Karpas-422 (cell line): ENCODE data around the gene SLC26A3. TPM values are rescaled to one million over a fixed set of nuclear protein-coding genes. Genes with fewer than 3 reads are reported as not detected.

Experiments
- DNase-seq: peaks from one replicate; pipeline ENCODE4 v3.0.0-alpha.2; 2015
- H2AFZ ChIP-seq: fragments of 200-600 bp; sonication (generic); 2 replicates; pipeline ENCODE4 v1.6.1; 2014; ENCODE audit warnings: antibody characterized with exemption, low read length, mixed read lengths
- H3K27ac ChIP-seq: fragments of 200-600 bp; sonication (generic); 2 replicates; pipeline ENCODE4 v1.5.1; 2014; ENCODE audit warnings: mild to moderate bottlenecking, low read length, moderate library complexity
- H3K27me3 ChIP-seq: fragments of 200-600 bp; sonication (generic); 2 replicates; pipeline ENCODE4 v1.6.1; 2014; ENCODE audit warnings: low read length, mixed read lengths
- H3K36me3 ChIP-seq: fragments of 200-600 bp; sonication (generic); 2 replicates; pipeline ENCODE4 v1.6.1; 2014; ENCODE audit warnings: low read length, mixed read lengths; ENCODE audit not compliant: insufficient read depth
- H3K4me1 ChIP-seq: fragments of 200-600 bp; sonication (generic); 2 replicates; pipeline ENCODE4 v1.6.1; 2014; ENCODE audit warnings: mild to moderate bottlenecking, low read length, mixed read lengths
- H3K4me2 ChIP-seq: fragments of 200-600 bp; sonication (generic); 2 replicates; pipeline ENCODE4 v1.6.1; 2014; ENCODE audit warnings: low read length, low read depth, mild to moderate bottlenecking; ENCODE audit not compliant: poor library complexity, severe bottlenecking
- H3K4me3 ChIP-seq: fragments of 200-600 bp; sonication (generic); 2 replicates; pipeline ENCODE4 v1.5.1; 2014; ENCODE audit warnings: mild to moderate bottlenecking, antibody characterized with exemption, low read length, mixed read lengths
- H3K79me2 ChIP-seq: fragments of 200-600 bp; sonication (generic); 2 replicates; pipeline ENCODE4 v1.6.1; 2014; ENCODE audit warnings: mild to moderate bottlenecking, low read length, mixed read lengths
- H3K9ac ChIP-seq: fragments of 200-600 bp; sonication (generic); 2 replicates; pipeline ENCODE4 v1.6.0; 2014; ENCODE audit warnings: low read length
- H3K9me2 ChIP-seq: fragments of 200-600 bp; sonication (generic), shearing (Covaris generic); replicated peaks from 2 replicates; pipeline ENCODE4 v1.6.0; 2014; ENCODE audit warnings: mild to moderate bottlenecking, low read length, moderate library complexity; ENCODE audit not compliant: insufficient read depth
- H3K9me3 ChIP-seq: fragments of 300-700, 200-600 bp; sonication (generic); 2 replicates; pipeline ENCODE4 v1.6.1; 2014; ENCODE audit warnings: low read length, mixed read lengths
- H4K20me1 ChIP-seq: fragments of 200-600 bp; sonication (generic); 2 replicates; pipeline ENCODE4 v1.6.1; 2014; ENCODE audit warnings: mild to moderate bottlenecking, antibody characterized with exemption, low read length, low read depth; ENCODE audit not compliant: insufficient read depth
- total RNA-seq: library from RNA; depleted of rRNA; stranded (reverse); fragments of >200 nt; shearing (Covaris generic); gene quantifications from 2 replicates; pipeline ENCODE4 v1.2.3, GENCODE V29; 2014; ENCODE audit warnings: low replicate concordance

The SLC26A3 gene
- total RNA-seq, 1 experiment from 2014 or later: not detected

DNA sequence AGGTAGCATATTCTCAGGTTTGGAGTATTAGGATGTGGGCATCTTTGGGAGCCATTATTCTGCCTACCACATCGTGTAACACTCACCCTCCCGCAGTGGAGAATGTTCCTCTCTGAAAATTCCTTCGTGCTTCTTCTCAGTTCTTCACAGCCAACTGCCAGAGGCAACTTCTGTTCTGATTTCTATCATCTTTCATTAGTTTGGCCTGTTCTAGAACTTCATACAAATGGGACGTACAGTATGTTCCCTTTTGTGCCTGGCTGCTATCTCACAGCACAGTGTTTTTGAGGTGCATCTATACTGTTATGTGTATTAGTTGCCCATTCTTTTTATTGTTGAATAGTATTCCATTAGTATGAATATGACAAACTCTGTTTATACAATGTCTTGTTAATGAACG, 8.9 kb upstream of the SLC26A3 start:
- H3K9me3 ChIP-seq: no peaks in the 10 kb centered on the region
- H3K4me3 ChIP-seq: no peak overlapping the region
- H3K4me1 ChIP-seq: peaks cover 7% of the 10 kb centered on the region

DNA sequence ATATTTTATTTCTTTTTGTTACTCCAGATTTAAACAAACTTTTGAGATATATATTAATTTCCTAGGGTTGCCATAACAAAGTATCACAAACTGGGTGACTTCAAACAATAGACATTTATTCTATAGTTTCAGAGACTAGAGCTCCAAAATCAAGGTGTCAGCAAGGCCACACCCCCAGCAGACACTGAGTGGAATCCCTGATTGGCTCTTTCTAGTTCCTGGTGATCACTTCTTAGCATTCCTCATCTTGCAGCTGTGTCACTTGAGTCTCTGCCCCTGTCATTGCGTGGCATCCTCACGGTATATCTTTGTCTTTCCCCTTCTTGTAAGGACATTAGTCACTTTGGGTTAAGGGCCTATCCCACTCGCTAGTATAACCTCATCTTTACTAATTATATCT, 7.6 kb upstream of the SLC26A3 start:
- H2AFZ ChIP-seq: no peak overlapping the region
- H3K4me1 ChIP-seq: peaks cover 7% of the 10 kb centered on the region
- peak; percentile 50 for DNase-seq

More for the DNA sequence above, 8.9 kb upstream of the SLC26A3 start:
- Histone ChIP-seq H4K20me1 (no peaks in the 10 kb centered on the region), H2AFZ (no peak overlapping the region), H3K9ac (no peak overlapping the region), H3K4me2 (no peak overlapping the region), H3K27ac (no peak overlapping the region), H3K9me2 (no peaks in the 10 kb centered on the region; the same call in 1 of the 2 replicates), H3K36me3 (no peaks in the 10 kb centered on the region), H3K79me2 (no peaks in the 10 kb centered on the region), H3K27me3 (no peaks in the 10 kb centered on the region)
- no peak for DNase-seq

DNA sequence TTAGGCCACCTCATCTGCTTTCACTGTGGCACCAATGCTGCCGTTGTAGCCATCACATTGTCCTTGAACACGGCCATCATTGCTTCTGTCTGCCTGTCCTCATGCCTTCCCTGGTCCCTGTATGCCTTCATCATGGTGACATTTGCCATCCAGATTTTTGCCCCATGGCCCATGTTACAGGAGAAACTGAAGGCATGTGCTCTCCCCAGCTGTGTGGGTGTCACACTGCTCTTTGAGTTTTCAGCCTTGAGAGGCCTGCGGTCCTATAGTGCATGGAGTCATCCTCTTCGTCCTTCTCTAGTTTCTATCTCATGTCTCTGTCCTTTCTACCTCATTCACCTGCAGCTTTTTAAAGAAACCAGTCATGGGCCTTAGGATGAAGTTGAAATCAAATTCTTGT, 6.2 kb upstream of the SLC26A3 start:
- Histone ChIP-seq H3K4me3 (no peak overlapping the region), H3K27ac (no peak overlapping the region), H4K20me1 (no peaks in the 10 kb centered on the region), H3K9me2 (no peaks in the 10 kb centered on the region; the same call in 1 of the 2 replicates), H3K9me3 (no peaks in the 10 kb centered on the region), H3K9ac (no peak overlapping the region), H2AFZ (no peak overlapping the region), H3K4me1 (peaks cover 7% of the 10 kb centered on the region), H3K36me3 (no peaks in the 10 kb centered on the region), H3K4me2 (no peak overlapping the region), H3K79me2 (no peaks in the 10 kb centered on the region), H3K27me3 (no peaks in the 10 kb centered on the region)
- DNase-seq: no peak

More for the DNA sequence above, 7.6 kb upstream of the SLC26A3 start:
- no peaks in the 10 kb centered on the region for H3K79me2 ChIP-seq
- H3K9ac ChIP-seq: no peak overlapping the region
- H3K36me3 ChIP-seq: no peaks in the 10 kb centered on the region
- H3K27ac ChIP-seq: no peak overlapping the region
- H4K20me1 ChIP-seq: no peaks in the 10 kb centered on the region
- H3K4me2 ChIP-seq: no peak overlapping the region
- H3K9me2 ChIP-seq: no peaks in the 10 kb centered on the region; the same call in 1 of the 2 replicates
- no peaks in the 10 kb centered on the region for H3K9me3 ChIP-seq
- H3K27me3 ChIP-seq: no peaks in the 10 kb centered on the region
- no peak overlapping the region for H3K4me3 ChIP-seq

DNA sequence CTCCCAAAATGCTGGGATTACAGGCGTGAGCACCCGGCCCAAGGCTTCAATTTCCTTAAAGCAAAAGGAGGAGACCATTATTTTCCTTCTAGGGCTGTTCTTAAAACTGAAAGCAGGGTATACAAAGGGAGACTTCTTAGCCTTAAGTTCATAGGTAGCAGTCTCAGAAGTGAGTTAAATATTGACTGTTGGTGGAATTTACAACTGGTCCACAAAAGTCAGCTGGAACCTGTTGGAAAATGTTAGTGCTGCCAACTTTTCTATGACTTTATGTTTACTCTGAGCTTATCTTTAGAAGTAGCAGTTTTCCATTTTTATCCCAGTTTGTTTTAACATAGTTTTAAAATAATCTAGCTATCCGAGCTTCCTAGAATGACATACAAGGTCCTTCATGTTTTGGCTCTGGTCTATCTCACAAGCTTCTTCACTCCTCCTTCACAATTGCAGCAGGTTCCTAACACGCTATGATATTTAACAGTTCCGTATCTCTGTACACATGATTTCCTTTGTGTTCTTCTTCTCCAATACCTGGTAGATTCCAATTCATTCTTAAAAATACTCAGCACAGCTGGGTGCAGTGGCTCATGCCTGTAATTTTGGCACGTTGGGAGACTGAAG, 3.3 kb downstream of the SLC26A3 start:
- Histone ChIP-seq H3K4me3 (no peak overlapping the region), H3K4me1 (no peaks in the 10 kb centered on the region), H3K9me3 (no peaks in the 10 kb centered on the region), H3K79me2 (no peaks in the 10 kb centered on the region), H3K9me2 (no peaks in the 10 kb centered on the region), H3K4me2 (no peak overlapping the region), H3K9ac (no peak overlapping the region), H3K36me3 (no peaks in the 10 kb centered on the region), H2AFZ (no peak overlapping the region), H4K20me1 (no peaks in the 10 kb centered on the region), H3K27me3 (no peaks in the 10 kb centered on the region), H3K27ac (no peak overlapping the region)
- no peak for DNase-seq

DNA sequence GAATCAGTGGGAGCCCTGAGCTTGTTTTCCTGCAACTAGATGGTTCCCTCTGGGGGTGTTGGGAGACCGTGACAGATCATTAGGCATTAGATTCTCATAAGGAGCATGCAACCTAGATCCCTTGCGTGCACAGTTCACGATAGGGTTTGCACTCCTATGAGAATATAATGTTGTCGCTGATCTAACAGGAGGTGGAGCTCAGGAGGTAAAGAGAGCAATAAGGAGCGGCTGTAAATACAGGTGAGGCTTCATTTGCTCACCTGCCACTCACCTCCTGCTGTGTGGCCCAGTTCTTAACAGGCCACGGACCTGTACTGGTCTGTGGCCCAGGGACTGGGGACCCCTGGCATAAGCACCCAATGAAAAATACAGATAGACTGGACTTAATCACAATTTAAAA, 10.7 kb downstream of the SLC26A3 start:
- no peak overlapping the region for H2AFZ ChIP-seq
- no peaks in the 10 kb centered on the region for H4K20me1 ChIP-seq
- no peaks in the 10 kb centered on the region for H3K4me1 ChIP-seq
- H3K27ac ChIP-seq: no peak overlapping the region
- H3K79me2 ChIP-seq: no peaks in the 10 kb centered on the region
- no peaks in the 10 kb centered on the region for H3K9me2 ChIP-seq
- H3K4me2 ChIP-seq: no peak overlapping the region
- no peak overlapping the region for H3K9ac ChIP-seq
- 0 out of 2 replicates have a peak, but pooled peaks cover 2% of the 10 kb centered on the region for H3K27me3 ChIP-seq
- H3K36me3 ChIP-seq: no peaks in the 10 kb centered on the region
- no peak for DNase-seq
- H3K9me3 ChIP-seq: no peaks in the 10 kb centered on the region
- no peak overlapping the region for H3K4me3 ChIP-seq

DNA sequence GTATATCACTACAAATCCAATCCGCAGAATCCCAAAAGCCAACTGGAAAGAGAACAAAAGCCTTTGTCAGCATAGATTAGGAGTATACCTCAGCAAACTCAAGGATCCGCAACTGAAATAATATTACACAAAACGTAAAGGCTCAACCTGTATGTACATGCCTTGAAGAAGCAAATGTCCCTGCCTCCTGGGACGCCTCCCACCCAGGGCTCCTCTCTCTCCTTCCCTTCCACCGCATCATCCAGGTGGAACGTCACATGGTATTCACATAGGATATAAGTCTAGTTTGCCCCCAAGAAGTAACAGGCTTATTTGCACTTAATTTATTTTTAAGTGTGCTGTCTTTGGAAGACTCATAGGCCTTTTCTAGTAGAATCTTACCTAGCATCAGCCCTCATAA, 13.4 kb downstream of the SLC26A3 start:
- H3K36me3 ChIP-seq: no peaks in the 10 kb centered on the region
- H3K79me2 ChIP-seq: no peaks in the 10 kb centered on the region
- H3K27ac ChIP-seq: no peak overlapping the region
- DNase-seq: no peak
- H3K9me2 ChIP-seq: no peaks in the 10 kb centered on the region
- H3K4me1 ChIP-seq: no peaks in the 10 kb centered on the region
- H4K20me1 ChIP-seq: no peaks in the 10 kb centered on the region
- no peak overlapping the region for H2AFZ ChIP-seq
- H3K9ac ChIP-seq: no peak overlapping the region
- no peak overlapping the region for H3K4me2 ChIP-seq
- no peak overlapping the region for H3K4me3 ChIP-seq
- H3K27me3 ChIP-seq: 0 out of 2 replicates have a peak, but pooled peaks cover 2% of the 10 kb centered on the region
- no peaks in the 10 kb centered on the region for H3K9me3 ChIP-seq

DNA sequence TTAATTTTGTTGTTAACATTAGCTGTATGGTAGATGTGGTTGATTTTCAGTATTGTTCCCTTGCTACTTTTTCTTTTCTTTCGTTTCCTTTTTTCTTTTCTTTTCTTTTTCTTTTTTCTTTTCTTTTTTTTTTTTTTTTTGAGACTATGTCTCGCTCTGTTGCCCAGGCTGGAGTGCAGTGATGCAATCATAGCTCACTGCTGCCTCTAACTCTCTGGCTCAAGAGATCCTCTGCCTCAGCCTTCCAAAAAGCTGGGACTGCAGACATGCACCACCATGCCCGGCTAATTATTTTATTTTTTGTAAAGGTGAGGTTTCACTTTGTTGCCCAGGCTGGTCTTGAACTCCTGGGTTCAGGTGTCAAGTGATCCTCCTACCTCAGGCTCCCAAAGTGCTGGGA, 14.4 kb downstream of the SLC26A3 start:
- DNase-seq: no peak
- no peaks in the 10 kb centered on the region for H3K79me2 ChIP-seq
- H3K4me2 ChIP-seq: no peak overlapping the region
- no peaks in the 10 kb centered on the region for H3K4me1 ChIP-seq
- H3K9me3 ChIP-seq: no peaks in the 10 kb centered on the region
- no peaks in the 10 kb centered on the region for H3K36me3 ChIP-seq
- no peak overlapping the region for H3K27ac ChIP-seq
- H2AFZ ChIP-seq: no peak overlapping the region
- H4K20me1 ChIP-seq: no peaks in the 10 kb centered on the region
- no peak overlapping the region for H3K9ac ChIP-seq
- H3K9me2 ChIP-seq: no peaks in the 10 kb centered on the region
- 0 out of 2 replicates have a peak, but pooled peaks cover 2% of the 10 kb centered on the region for H3K27me3 ChIP-seq
- H3K4me3 ChIP-seq: no peak overlapping the region

DNA sequence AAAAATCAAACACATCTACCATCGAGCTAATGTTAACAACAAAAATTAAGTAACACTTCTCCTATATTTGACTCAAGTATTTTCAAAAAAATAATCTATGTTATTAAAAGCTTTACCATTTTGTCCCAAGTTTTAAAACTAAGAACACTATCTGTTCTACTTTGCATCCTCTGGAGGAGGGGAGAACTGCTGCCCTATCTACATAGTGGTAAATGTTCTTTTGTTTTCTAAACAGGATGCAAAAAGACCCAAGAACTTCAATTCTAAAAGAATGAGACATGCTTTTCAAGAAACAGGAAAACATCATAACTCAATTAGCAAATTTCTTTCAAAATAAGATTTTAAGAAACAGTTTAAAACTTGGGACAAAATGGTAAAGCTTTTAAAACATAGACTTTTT, 14.8 kb downstream of the SLC26A3 start:
- Histone ChIP-seq H3K79me2 (no peaks in the 10 kb centered on the region), H3K36me3 (no peaks in the 10 kb centered on the region), H3K4me1 (no peaks in the 10 kb centered on the region), H3K27me3 (0 out of 2 replicates have a peak, but pooled peaks cover 2% of the 10 kb centered on the region), H3K9me2 (no peaks in the 10 kb centered on the region), H3K4me3 (no peak overlapping the region), H3K9me3 (no peaks in the 10 kb centered on the region), H3K4me2 (no peak overlapping the region), H3K9ac (no peak overlapping the region), H2AFZ (no peak overlapping the region), H3K27ac (no peak overlapping the region), H4K20me1 (no peaks in the 10 kb centered on the region)
- no peak for DNase-seq
